Stimulated activated CD8-positive, alpha-beta memory T cell treated with anti-CD3 and anti-CD28 coated beads, Interleukin-15, amount 100 ng/mL, for 24 hours (primary cell): ENCODE measurements around the gene CYP4F8.
"Not testable (repeated sequence)": the region's sequence is repeated elsewhere in the genome, so short reads cannot be mapped to it uniquely, and the experiment has no call there.

Experiments used
- DNase-seq: peaks from one replicate; pipeline ENCODE4 v3.0.0-alpha.2; 2020; ENCODE audit warnings: low read depth

The CYP4F8 gene

GRCh38 chr19:15644066-15644741 lies 29.2 kb downstream of the CYP4F8 start:
- no peak for DNase-seq

DNA sequence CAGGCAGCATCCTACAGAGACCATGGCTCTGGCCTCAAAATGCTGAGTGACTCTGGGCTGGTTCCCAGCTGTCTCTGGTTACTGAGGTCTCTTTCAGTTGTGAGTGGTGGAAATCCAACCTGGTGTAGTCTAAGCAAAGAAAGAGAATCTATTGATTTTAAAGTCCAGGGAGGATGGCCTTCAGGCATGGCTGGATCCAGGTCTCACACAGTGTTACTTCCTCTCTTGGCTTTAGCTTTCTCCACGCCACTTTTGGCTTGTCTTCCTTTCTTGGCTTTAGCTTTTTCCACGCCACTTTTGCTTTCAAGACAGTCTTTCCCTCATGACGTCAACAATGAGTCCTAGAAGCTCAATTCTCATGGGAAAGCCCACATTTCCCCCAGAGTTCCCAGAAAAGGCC lies 29.8 kb downstream of the CYP4F8 start:
- no peak for DNase-seq

GRCh38 chr19:15649526-15649925 lies 34.5 kb downstream of the CYP4F8 start:
- no peak for DNase-seq

GRCh38 chr19:15650123-15650522 lies 35.1 kb downstream of the CYP4F8 start:
- not testable (repeated sequence) for DNase-seq

DNA sequence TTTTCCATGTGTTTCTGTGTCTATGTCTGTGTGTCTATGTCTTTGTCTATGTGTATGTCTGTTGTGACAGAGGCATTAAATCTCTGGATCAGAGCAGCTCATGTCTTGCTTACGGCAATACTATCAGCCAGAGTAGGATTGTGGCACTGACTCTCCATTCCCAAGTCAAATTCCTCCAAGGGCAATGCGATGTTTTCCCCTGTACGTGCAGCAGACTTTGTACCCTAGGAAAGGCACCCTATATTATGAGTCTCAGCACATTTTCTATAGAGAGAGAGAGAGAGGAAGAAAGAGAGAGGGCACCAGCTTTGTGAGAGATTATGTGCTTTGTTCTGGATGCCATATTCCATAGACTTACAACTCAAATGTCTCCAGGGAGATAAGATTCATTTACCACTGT lies 36.8 kb downstream of the CYP4F8 start:
- no peak for DNase-seq

- no peak for DNase-seq
These were observed 37.7 kb downstream of the CYP4F8 start for GRCh38 chr19:15652559-15653278.

DNA sequence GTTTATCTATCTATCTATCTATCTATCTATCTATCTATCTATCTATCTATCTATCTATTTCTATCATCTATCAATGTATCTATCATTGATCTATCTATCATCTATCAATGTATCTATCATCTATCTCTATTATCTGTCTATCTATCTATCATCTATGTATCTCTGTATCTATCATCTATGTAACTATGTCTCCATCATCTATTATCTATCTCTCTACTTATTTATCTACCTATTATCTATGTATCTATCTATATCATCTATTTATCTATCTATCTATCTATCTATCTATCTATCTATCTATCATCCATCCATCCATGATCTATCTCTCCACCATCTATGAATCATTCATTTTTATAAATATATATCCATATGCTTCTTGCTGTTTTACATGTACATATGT lies 41.4 kb downstream of the CYP4F8 start:
- no peak for DNase-seq

GRCh38 chr19:15663247-15663646 lies 48.2 kb downstream of the CYP4F8 start:
- no peak for DNase-seq

DNA sequence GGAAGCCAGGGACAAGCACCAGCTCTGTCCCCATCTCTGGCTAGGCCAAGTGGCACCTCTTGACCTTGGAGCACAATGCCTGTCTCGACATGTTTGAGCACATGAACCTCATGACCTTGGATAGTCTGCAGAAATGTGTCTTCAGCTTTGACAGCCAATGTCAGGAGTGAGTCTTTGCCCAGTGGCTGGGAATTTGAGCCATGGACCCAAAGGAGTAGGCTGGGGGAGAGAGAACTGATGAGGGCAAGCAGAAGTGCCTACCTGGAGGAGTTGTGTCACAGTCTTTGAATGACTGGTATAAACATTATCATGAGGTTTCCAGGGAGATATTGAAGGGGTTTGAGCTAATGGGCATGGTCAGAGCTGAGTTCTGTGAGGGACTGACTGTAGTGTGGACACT lies 51.2 kb downstream of the CYP4F8 start:
- no peak for DNase-seq

DNA sequence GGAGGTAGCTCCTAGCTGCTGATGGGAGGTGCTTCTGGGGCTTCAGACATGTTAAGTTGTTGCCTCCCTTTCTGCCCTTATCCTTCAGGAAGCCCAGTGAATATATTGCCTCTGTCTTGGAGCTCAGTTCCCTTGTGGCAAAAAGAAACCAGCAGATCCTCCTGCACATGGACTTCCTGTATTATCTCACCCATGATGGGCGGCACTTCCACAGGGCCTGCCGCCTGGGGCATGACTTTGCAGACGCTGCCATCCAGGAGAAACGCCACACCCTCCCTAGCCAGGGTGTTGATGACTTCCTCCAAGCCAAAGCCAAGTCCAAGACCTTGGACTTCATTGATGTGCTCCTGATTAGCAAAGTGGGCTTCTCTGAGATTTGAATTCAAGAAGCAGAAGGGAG lies 51.9 kb downstream of the CYP4F8 start:
- no peak for DNase-seq

DNA sequence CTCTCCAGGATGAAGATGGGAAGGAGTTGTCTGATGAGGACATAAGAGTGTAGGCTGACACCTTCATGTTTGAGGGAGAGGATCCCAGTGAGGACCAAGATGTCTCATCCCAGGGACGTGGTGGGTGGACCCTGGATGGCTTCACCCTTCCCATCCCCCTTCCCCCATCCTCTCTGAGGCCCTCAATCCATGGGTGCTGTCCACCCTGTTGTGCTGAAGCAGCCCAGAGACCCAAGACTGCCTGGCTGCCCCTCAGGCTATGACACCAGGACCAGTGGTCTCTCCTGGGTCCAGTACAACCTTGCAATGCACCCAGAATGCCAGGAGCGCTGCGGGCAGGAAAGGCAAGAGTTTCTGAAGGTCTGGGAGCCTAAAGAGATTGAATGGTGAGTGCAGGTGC lies 54.4 kb downstream of the CYP4F8 start:
- no peak for DNase-seq

DNA sequence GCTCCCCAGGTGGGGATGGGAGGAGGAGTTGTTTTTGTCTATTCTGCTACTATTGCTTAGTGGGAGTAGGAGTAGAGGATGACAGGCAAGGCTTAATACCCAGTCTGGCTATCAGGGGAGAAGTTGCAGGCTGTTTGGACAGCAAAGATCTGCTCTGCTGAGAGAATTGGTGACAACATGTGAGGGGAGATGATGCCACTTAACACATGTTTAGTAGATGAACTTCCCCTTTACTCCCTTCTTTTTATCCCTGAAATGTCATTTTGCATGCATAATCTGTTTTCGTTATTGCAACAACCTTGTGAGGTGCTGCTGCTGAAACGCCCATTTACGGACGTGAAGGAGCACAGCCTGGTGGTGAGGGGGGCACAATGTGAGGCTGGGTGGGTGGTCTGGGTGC lies 54.9 kb downstream of the CYP4F8 start:
- no peak for DNase-seq

GRCh38 chr19:15671237-15671821 lies 56.3 kb downstream of the CYP4F8 start:
- no peak for DNase-seq

DNA sequence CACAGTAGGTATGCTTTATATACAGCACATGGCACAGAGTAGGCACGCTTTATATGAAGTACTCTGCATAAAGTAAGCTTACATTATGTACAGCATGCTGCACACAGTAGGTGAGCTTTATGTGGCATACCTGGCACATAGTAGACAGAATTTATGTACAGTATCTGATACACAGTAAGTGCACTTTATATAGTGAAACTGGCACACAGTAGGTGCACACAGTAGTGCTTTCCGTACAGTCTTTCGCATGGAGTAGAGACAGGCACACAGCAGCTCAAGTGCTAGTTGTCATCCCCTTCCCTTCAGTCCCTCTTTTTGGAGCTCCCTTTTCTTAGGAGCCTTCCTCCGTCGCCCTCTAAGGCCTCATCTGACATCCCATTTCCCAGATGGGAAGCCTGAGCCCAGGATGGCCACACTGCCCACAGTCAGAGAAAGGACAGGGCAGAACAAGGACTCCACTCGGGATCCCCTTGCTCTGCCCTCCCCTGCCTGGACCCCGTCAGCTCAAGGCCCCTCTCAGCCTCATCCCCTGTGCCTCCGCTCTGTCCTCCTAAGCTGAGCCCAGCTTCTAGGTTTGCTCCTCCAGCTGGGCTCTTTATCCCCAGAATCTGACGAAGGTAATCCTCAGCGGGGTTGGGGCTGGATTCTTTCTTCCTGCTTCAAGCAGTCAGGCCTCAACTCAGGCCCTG lies 57.0 kb downstream of the CYP4F8 start:
- DNase-seq, result no peak

DNA sequence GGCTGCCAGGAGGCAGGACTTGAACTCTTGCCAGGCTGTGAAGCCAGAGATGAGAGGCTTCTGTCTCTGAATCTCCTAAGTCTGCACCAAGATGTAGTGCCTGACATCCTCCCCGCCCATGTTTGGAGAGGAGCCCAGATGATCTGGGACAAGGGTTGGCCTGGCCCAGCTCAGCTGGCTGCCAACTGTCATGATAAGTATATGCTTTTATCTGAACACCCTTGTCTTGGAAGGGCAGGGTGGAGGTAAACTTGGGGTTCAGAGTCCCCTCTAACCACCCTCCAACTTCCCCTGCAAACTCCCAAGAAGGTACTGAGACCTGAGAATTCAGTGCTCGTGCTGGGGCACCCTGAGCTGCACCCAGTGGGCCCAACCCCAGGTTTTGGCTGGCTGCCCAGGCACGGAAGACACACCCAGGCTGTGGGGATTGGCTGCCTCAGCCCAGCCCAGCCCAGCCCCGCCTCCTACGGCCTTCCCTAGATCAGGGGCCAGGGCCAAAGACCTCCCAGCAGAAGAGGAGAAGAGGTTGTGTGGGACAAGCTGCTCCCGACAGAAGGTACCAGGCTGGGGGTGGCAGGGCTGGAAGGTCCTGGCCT lies 57.7 kb downstream of the CYP4F8 start, which contains the start of gene CYP4F12:
Gene CYP4F12 (plus strand): TSS at position 508 of the 596 bp plus-strand sequence. CDS start 443 bp downstream, outside the sequence.
- no peak for DNase-seq

DNA sequence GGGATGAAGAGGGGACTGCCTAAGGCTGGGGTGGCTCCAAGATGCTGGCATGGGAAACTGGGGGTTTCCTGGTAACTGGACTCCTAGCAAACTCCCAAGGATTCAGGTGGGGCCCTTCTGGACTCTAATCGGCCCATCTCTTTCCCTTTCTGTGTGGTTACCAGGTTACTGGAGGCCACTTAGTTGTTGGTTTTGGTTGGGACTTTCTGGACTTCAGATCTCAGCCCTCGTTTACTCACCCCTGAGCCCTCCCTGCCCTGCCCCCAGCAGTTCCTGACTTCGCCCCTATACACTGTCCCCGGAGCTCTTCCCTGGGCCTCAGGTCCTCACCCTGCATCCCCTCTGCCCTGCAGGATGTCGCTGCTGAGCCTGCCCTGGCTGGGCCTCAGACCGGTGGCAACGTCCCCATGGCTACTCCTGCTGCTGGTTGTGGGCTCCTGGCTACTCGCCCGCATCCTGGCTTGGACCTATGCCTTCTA lies 58.2 kb downstream of the CYP4F8 start:
- no peak for DNase-seq

GRCh38 chr19:15675560-15675959 lies 60.5 kb downstream of the CYP4F8 start:
- DNase-seq, result no peak

- no peak for DNase-seq
These were observed 64.1 kb downstream of the CYP4F8 start for GRCh38 chr19:15679089-15679488.

- DNase-seq, result not testable (repeated sequence)
These were observed 64.8 kb downstream of the CYP4F8 start for GRCh38 chr19:15679865-15680264.
